Ovary (tissue), 9 donors: ENCODE results near the gene RABGAP1L. TPM values are rescaled to one million over a fixed set of nuclear protein-coding genes. Genes with fewer than 3 reads are reported as not detected.

Source experiments
- DNase-seq, 5 donors: peaks; one replicate each; pipeline ENCODE4 v3.0.0-alpha.2; 2019 to 2020
- H3K27ac ChIP-seq, 2 donors: fragments of 200-600 bp; one replicate each; pipeline versions ENCODE4 v1.5.1 to v1.8.0; 2019 to 2022
- H3K27me3 ChIP-seq: fragments of 200-600 bp; one replicate; pipeline ENCODE4 v1.8.0; 2022
- H3K36me3 ChIP-seq: fragments of 200-600 bp; sonication (generic); one replicate; pipeline ENCODE4 v1.5.1; 2019
- H3K4me1 ChIP-seq: one replicate; pipeline ENCODE4 v1.8.1; 2013; ENCODE audit warnings: mild to moderate bottlenecking, moderate library complexity; ENCODE audit not compliant: insufficient read depth
- H3K4me3 ChIP-seq: fragments of 200-600 bp; sonication (generic); one replicate; pipeline ENCODE4 v1.5.1; 2017
- H3K9me3 ChIP-seq, 2 donors: fragments of 200-600 bp in 1 of 2; sonication (generic) in 1 of 2; one replicate each; pipeline versions ENCODE4 v1.5.1 to v1.8.1; 2013 to 2019; ENCODE audit warnings: mild to moderate bottlenecking in 1 of 2, moderate library complexity in 1 of 2
- EP300 ChIP-seq: sonication (generic); formaldehyde crosslinking; IDR thresholded peaks from one replicate; pipeline ENCODE4 v1.6.1; 2017; ENCODE audit warnings: antibody characterized with exemption
- POLR2A ChIP-seq: fragments of 450-650 bp; IDR thresholded peaks from one replicate; pipeline ENCODE4 v1.6.1; 2017; ENCODE audit warnings: antibody characterized with exemption, mild to moderate bottlenecking, moderate library complexity
- WGBS, 3 donors: extraction: QIAGEN DNeasy Blood & Tissue Kit in 1 of 3; methylation state at CpG; one replicate each; pipeline versions ENCODE4 v1.1.5 to v1.1.7; 2013 to 2017; 5-methylcytosine and 5-hydroxymethylcytosine counted together
- intact Hi-C, 4 donors: fragments of 100-400 bp; cut with DNase I; formaldehyde crosslinking; loops; one replicate each; pipeline versions ENCODE4 v1.11.0 to v1.15.1; 2022 to 2023
- polyA plus RNA-seq, 2 donors: library from polyadenylated mRNA; stranded (reverse); fragments of 200-250 nt in 1 of 2; fragments of 350-450 nt in 1 of 2; fragmentation: Illumina TruSeq in 1 of 2; extraction: RNeasy Lipid Tissue Mini Kit (QIAGEN cat#74804) in 1 of 2; gene quantifications; one replicate each; pipeline ENCODE4 v1.2.3, GENCODE V29; 2013 to 2014
- total RNA-seq, 7 donors: library from RNA; depleted of rRNA in 2 of 7; stranded (reverse); fragments of >200 nt in 2 of 7; fragmentation: NEBNext Ultra II Directional in 3 of 7; extraction: Animal tissue kit (Norgen Biotek cat#: 25700) in 3 of 7; gene quantifications; one replicate each; pipeline versions ENCODE4 v1.1.0 to v1.2.4, GENCODE V29; 2016 to 2023
- TF ChIP-seq, protein P1 (sequence below), 3 donors: fragments of 450-650 bp in 2 of 3; fragments of 200-600 bp in 1 of 3; IDR thresholded peaks; one replicate each; pipeline versions ENCODE4 v1.5.1 to v1.8.0; 2016 to 2022; ENCODE audit warnings: antibody characterized with exemption in 3 of 3, mild to moderate bottlenecking in 1 of 3
- donor health status: DM: no; HTN: no; CAD: no; lungs with moderate emphysema.
- donor health status: DM: no; HTN: no; CAD: no.
- donor health status: Bipolar disorder and iron deficiency.
- donor health status: DM: yes; HTN: yes; CAD: no.
- donor health status: DM: no; HTN: no; CAD: no.
- donor health status: DM: yes; HTN: yes; CAD: no.

Gene RABGAP1L
- total and polyA plus RNA-seq, 9 donors: 17.1 to 56.5 (median 43.6) TPM

DNA sequence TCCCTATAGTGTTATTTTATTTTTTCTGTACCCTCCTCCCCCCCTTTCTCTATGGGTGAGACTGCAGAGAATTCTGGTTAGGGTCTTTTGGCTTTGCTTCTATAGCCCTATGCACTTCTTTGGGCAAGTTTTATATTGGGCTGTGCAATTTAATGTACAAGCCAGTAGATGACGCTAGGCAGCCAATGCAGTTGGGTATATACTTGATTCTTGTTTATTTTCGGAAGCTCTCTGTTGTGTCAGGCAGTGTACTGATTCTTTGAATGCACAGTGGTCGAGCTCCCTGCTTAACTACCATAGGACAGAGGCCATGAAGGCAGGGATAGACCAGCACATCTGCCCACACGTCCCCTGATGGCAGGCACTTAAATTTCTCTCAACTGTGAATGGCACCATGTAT lies 254.3 kb downstream of the RABGAP1L start:
- DNase-seq: no peak
- 74 to 83% (median 75%) methylated on average over 4 of the region's 4 CpGs for WGBS, 3 donors
- H3K27me3 ChIP-seq: no peaks in the 10 kb centered on the region
- intact Hi-C loops: no loop called here
- H3K36me3 ChIP-seq: no peaks in the 10 kb centered on the region
- no peaks in the 10 kb centered on the region for H3K9me3 ChIP-seq
- no peak overlapping the region for H3K4me3 ChIP-seq
- peaks cover 2% of the 10 kb centered on the region for H3K4me1 ChIP-seq
- no peak overlapping the region for H3K27ac ChIP-seq
- TF ChIP-seq POLR2A (no peak), EP300 (no peak)
- TF ChIP-seq, protein P1, sequence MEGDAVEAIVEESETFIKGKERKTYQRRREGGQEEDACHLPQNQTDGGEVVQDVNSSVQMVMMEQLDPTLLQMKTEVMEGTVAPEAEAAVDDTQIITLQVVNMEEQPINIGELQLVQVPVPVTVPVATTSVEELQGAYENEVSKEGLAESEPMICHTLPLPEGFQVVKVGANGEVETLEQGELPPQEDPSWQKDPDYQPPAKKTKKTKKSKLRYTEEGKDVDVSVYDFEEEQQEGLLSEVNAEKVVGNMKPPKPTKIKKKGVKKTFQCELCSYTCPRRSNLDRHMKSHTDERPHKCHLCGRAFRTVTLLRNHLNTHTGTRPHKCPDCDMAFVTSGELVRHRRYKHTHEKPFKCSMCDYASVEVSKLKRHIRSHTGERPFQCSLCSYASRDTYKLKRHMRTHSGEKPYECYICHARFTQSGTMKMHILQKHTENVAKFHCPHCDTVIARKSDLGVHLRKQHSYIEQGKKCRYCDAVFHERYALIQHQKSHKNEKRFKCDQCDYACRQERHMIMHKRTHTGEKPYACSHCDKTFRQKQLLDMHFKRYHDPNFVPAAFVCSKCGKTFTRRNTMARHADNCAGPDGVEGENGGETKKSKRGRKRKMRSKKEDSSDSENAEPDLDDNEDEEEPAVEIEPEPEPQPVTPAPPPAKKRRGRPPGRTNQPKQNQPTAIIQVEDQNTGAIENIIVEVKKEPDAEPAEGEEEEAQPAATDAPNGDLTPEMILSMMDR (IDR thresholded peaks at IDR 0.05): no peak

DNA sequence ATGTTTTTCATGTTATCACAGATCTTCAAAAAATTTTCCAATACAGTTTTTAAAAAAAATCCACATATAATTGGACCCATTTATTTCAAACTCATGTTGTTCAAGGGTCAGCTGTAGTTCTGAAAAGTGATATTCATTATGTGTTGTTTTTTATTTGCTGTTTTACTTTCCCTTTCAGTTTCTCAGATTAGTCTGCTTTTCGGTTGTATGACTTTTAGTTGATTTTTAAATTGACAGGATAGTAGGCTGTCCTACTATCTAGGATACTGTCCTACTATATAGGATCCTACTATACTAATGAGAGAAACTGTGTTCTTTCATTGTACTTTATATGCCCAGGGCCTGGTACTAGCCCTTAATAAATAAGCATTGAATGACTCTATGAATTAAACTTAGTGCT lies 254.9 kb downstream of the RABGAP1L start:
- H3K4me3 ChIP-seq: no peak overlapping the region
- H3K36me3 ChIP-seq: no peaks in the 10 kb centered on the region
- TF ChIP-seq POLR2A (no peak), EP300 (no peak)
- TF ChIP-seq, protein P1 (IDR thresholded peaks at IDR 0.05): no peak
- no peaks in the 10 kb centered on the region for H3K27me3 ChIP-seq
- no peak overlapping the region for H3K27ac ChIP-seq
- intact Hi-C loops: no loop called here
- H3K9me3 ChIP-seq: no peaks in the 10 kb centered on the region
- DNase-seq: no peak
- WGBS, 3 donors: 61 to 73% (median 66%) methylated on average over 1 of the region's 1 CpG
- H3K4me1 ChIP-seq: peaks cover 2% of the 10 kb centered on the region

DNA sequence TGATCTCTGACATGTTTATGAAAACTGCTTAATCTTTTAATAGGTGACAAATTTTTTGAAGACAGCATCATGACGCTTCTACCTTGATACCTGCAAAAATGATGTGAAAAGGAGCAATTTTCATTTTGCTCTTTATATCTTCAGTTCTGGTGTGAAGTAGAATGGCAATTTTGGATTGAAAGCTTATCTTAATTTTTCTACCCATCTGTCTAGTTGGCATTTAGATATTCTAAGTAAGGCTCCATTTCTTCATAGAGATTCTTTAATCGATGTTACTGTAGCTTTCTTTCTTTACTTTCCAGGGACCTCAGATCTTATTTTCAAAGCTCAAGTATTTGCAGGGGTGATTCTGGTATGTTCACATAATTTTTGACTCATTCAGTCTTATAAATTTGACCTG lies 256.2 kb downstream of the RABGAP1L start:
- peaks cover 2% of the 10 kb centered on the region for H3K4me1 ChIP-seq
- WGBS, 3 donors: 96 to 98% (median 96%) methylated on average over 2 of the region's 2 CpGs
- no peak for DNase-seq
- no peaks in the 10 kb centered on the region for H3K9me3 ChIP-seq
- H3K27me3 ChIP-seq: no peaks in the 10 kb centered on the region
- TF ChIP-seq, protein P1 (IDR thresholded peaks at IDR 0.05): no peak
- TF ChIP-seq POLR2A: no peak
- TF ChIP-seq EP300: no peak
- no peaks in the 10 kb centered on the region for H3K36me3 ChIP-seq
- no peak overlapping the region for H3K27ac ChIP-seq
- intact Hi-C loops: no loop called here
- no peak overlapping the region for H3K4me3 ChIP-seq

GRCh38 chr1:174417921-174418320 lies 258.6 kb downstream of the RABGAP1L start:
- H3K36me3 ChIP-seq: no peaks in the 10 kb centered on the region
- WGBS, 3 donors: 50 to 76% (median 64%) methylated on average over 2 of the region's 2 CpGs
- TF ChIP-seq EP300 (no peak), POLR2A (no peak)
- TF ChIP-seq, protein P1 (IDR thresholded peaks at IDR 0.05): no peak
- no peaks in the 10 kb centered on the region for H3K27me3 ChIP-seq
- no peak for DNase-seq
- no peak overlapping the region for H3K4me3 ChIP-seq
- no peak overlapping the region for H3K27ac ChIP-seq
- H3K9me3 ChIP-seq: no peaks in the 10 kb centered on the region
- H3K4me1 ChIP-seq: peaks cover 2% of the 10 kb centered on the region
- intact Hi-C loops: no loop called here

DNA sequence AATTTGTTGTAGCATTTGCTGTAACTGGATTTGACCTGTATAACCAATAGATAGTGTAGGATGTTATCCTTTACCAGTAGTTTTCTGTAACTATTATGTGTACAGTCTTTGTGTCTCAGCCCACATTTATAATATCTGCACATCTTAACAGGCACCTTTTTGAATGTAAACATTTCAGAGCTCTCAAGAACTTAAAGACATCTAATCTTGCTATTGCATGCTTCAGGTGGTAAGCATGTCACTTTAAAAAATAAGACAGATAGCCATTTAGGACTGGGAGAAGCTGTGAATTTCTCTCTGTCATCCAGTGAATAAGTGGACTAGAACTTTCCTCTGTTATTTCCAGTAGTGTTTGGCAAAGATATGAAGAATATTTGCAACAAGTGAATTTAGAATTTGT lies 265.8 kb downstream of the RABGAP1L start:
- Histone ChIP-seq H3K36me3 (no peaks in the 10 kb centered on the region), H3K27me3 (no peaks in the 10 kb centered on the region), H3K4me1 (no peaks in the 10 kb centered on the region), H3K27ac (no peak overlapping the region), H3K4me3 (no peak overlapping the region), H3K9me3 (no peaks in the 10 kb centered on the region)
- DNase-seq: no peak
- TF ChIP-seq EP300: no peak
- no peak for TF ChIP-seq POLR2A
- TF ChIP-seq, protein P1 (IDR thresholded peaks at IDR 0.05): no peak
- intact Hi-C loops: no loop called here
